ENCODE data around the gene UBE3B.

The UBE3B gene

GRCh38 chr12:109542014-109542413 is 64.6 kb downstream of the UBE3B start:
- no peak overlapping the region for H3K4me3 ChIP-seq (ENCODE audit: low read depth, low read length)
- no peak for DNase-seq (ENCODE audit: low read depth)
- no peak for TF ChIP-seq MAX (IDR thresholded peaks at IDR 0.05; ENCODE audit: low read depth, low read length)
- TF ChIP-seq CTCF (IDR thresholded peaks at IDR 0.05; ENCODE audit: low read depth, low read length): no peak
- no peak for TF ChIP-seq POLR2A (IDR thresholded peaks at IDR 0.05; ENCODE audit: extremely low read depth, insufficient read length)
- TF ChIP-seq MYC (IDR thresholded peaks at IDR 0.05; ENCODE audit: low read depth, low read length): no peak

GRCh38 chr12:109542876-109543275 is 65.4 kb downstream of the UBE3B start:
- TF ChIP-seq MAX (IDR thresholded peaks at IDR 0.05; ENCODE audit: low read depth, low read length) (no peak), POLR2A (IDR thresholded peaks at IDR 0.05; ENCODE audit: extremely low read depth, insufficient read length) (no peak), MYC (IDR thresholded peaks at IDR 0.05; ENCODE audit: low read depth, low read length) (no peak), CTCF (IDR thresholded peaks at IDR 0.05; ENCODE audit: low read depth, low read length) (no peak)
- H3K4me3 ChIP-seq (ENCODE audit: low read depth, low read length): no peak overlapping the region
- DNase-seq (ENCODE audit: low read depth): no peak

GRCh38 chr12:109544955-109545531 is 67.6 kb downstream of the UBE3B start:
- no peak for DNase-seq (ENCODE audit: low read depth)
- no peak overlapping the region for H3K4me3 ChIP-seq (ENCODE audit: low read depth, low read length)
- no peak for TF ChIP-seq MAX (IDR thresholded peaks at IDR 0.05; ENCODE audit: low read depth, low read length)
- TF ChIP-seq CTCF (IDR thresholded peaks at IDR 0.05; ENCODE audit: low read depth, low read length): no peak
- no peak for TF ChIP-seq MYC (IDR thresholded peaks at IDR 0.05; ENCODE audit: low read depth, low read length)
- TF ChIP-seq POLR2A (IDR thresholded peaks at IDR 0.05; ENCODE audit: extremely low read depth, insufficient read length): no peak

- TF ChIP-seq POLR2A (IDR thresholded peaks at IDR 0.05; ENCODE audit: extremely low read depth, insufficient read length): no peak
- TF ChIP-seq CTCF (IDR thresholded peaks at IDR 0.05; ENCODE audit: low read depth, low read length): no peak
- TF ChIP-seq MYC (IDR thresholded peaks at IDR 0.05; ENCODE audit: low read depth, low read length): no peak
- TF ChIP-seq MAX (IDR thresholded peaks at IDR 0.05; ENCODE audit: low read depth, low read length): no peak
- no peak for DNase-seq (ENCODE audit: low read depth)
- no peak overlapping the region for H3K4me3 ChIP-seq (ENCODE audit: low read depth, low read length)
These were observed 68.4 kb downstream of the UBE3B start for GRCh38 chr12:109545826-109546225.

- TF ChIP-seq MAX (IDR thresholded peaks at IDR 0.05; ENCODE audit: low read depth, low read length): no peak
- TF ChIP-seq CTCF (IDR thresholded peaks at IDR 0.05; ENCODE audit: low read depth, low read length): no peak
- H3K4me3 ChIP-seq (ENCODE audit: low read depth, low read length): no peak overlapping the region
- no peak for DNase-seq (ENCODE audit: low read depth)
These were observed 69.9 kb downstream of the UBE3B start for GRCh38 chr12:109547286-109547685.

GRCh38 chr12:109548258-109548657 is 70.8 kb downstream of the UBE3B start:
- H3K4me3 ChIP-seq (ENCODE audit: low read depth, low read length): no peak overlapping the region
- no peak for DNase-seq (ENCODE audit: low read depth)
- TF ChIP-seq MAX (IDR thresholded peaks at IDR 0.05; ENCODE audit: low read depth, low read length) (no peak), CTCF (IDR thresholded peaks at IDR 0.05; ENCODE audit: low read depth, low read length) (no peak), POLR2A (IDR thresholded peaks at IDR 0.05; ENCODE audit: extremely low read depth, insufficient read length) (no peak), MYC (IDR thresholded peaks at IDR 0.05; ENCODE audit: low read depth, low read length) (no peak)

All from NB4 (cell line).